Fibroblast of lung (primary cell): ENCODE data around the gene CPLANE2. TPM values are rescaled to one million over a fixed set of nuclear protein-coding genes. Genes with fewer than 3 reads are reported as not detected.

ENCODE experiments used
- DNase-seq, 2 donors: peaks; one replicate each; pipeline versions ENCODE4 v3.0.0 to v3.0.0-alpha.2; 2010; ENCODE audit warnings: low read depth in 2 of 2
- H2AFZ ChIP-seq: 2 replicates; pipeline ENCODE4 v1.5.1; 2012; ENCODE audit warnings: low read length, control low read depth, inconsistent platforms
- H3K27ac ChIP-seq: 2 replicates; pipeline ENCODE4 v1.5.1; 2011; ENCODE audit warnings: low read length, control low read depth; ENCODE audit not compliant: insufficient read depth
- H3K27me3 ChIP-seq: 2 replicates; pipeline ENCODE4 v1.5.1; 2011; ENCODE audit warnings: mild to moderate bottlenecking, low read length; ENCODE audit not compliant: control insufficient read depth, insufficient read depth
- H3K36me3 ChIP-seq: 2 replicates; pipeline ENCODE4 v1.5.1; 2011; ENCODE audit warnings: low read length; ENCODE audit not compliant: control insufficient read depth, insufficient read depth
- H3K4me1 ChIP-seq: 2 replicates; pipeline ENCODE4 v1.5.1; 2011; ENCODE audit warnings: low read length; ENCODE audit not compliant: control insufficient read depth, insufficient read depth; ENCODE audit errors: extremely low read depth
- H3K4me2 ChIP-seq: 2 replicates; pipeline ENCODE4 v1.5.1; 2011; ENCODE audit warnings: low read length, control low read depth; ENCODE audit not compliant: insufficient read depth; ENCODE audit errors: extremely low read depth
- H3K4me3 ChIP-seq, 4 experiments: fragments of 200-600 bp in 1 of 4; sonication (generic) in 1 of 4; replicated peaks in 1 of 4; 2 replicates each; pipeline ENCODE4 v1.5.1; 2011 to 2016; ENCODE audit warnings: low read length in 4 of 4, low read depth in 3 of 4, mild to moderate bottlenecking in 3 of 4, control low read depth in 2 of 4, inconsistent platforms in 1 of 4, mixed read lengths in 1 of 4; ENCODE audit not compliant: insufficient read depth in 1 of 4; ENCODE audit errors: control extremely low read depth in 1 of 4
- H3K79me2 ChIP-seq: 2 replicates; pipeline ENCODE4 v1.5.1; 2012; ENCODE audit warnings: mild to moderate bottlenecking, low read length, inconsistent platforms; ENCODE audit not compliant: control insufficient read depth, insufficient read depth
- H3K9ac ChIP-seq: 2 replicates; pipeline ENCODE4 v1.5.1; 2011; ENCODE audit warnings: mild to moderate bottlenecking, low read length, control low read depth; ENCODE audit not compliant: insufficient read depth
- H3K9me3 ChIP-seq: 2 replicates; pipeline ENCODE4 v1.5.1; 2012; ENCODE audit warnings: low read depth, low read length; ENCODE audit not compliant: control insufficient read depth, insufficient read depth
- H4K20me1 ChIP-seq: 2 replicates; pipeline ENCODE4 v1.5.1; 2011; ENCODE audit warnings: low read length; ENCODE audit not compliant: control insufficient read depth, insufficient read depth; ENCODE audit errors: extremely low read depth
- CTCF ChIP-seq, 2 donors: IDR thresholded peaks in 1 of 2; conservative IDR thresholded peaks in 1 of 2; 1 replicate in 1 of 2; 2 replicates in 1 of 2; pipeline ENCODE4 v1.5.1; 2011 to 2012; ENCODE audit warnings: low read length in 2 of 2, control low read depth in 1 of 2, inconsistent platforms in 1 of 2, low read depth in 1 of 2, mild to moderate bottlenecking in 1 of 2
- EZH2 ChIP-seq: IDR thresholded peaks from 2 replicates; pipeline ENCODE4 v1.5.1; 2012; ENCODE audit warnings: low read length, control low read depth, mild to moderate bottlenecking; ENCODE audit errors: missing control alignments
- polyA plus RNA-seq, 2 donors: library from polyadenylated mRNA; depleted of rRNA in 1 of 2; stranded (reverse) in 1 of 2; unstranded in 1 of 2; fragments of >200 nt; gene quantifications; 2 replicates each; pipeline ENCODE4 v1.2.1, GENCODE V29; 2011 to 2012; ENCODE audit warnings: missing spikeins in 1 of 2
- total RNA-seq: library from RNA; depleted of rRNA; stranded (reverse); fragments of >200 nt; gene quantifications from 2 replicates; pipeline ENCODE4 v1.2.1, GENCODE V29; 2014

Gene CPLANE2
- total and polyA plus RNA-seq, 2 donors (not counting 1 experiment from before 2014, with no cell fraction given), result 4.0 to 19.2 TPM

GRCh38 chr1:16210581-16210980 is 26.4 kb downstream of the CPLANE2 start:
- Histone ChIP-seq H3K9me3 (no peaks in the 10 kb centered on the region), H3K4me3 (no peak overlapping the region), H3K4me2 (no peak overlapping the region), H3K9ac (no peak overlapping the region), H3K79me2 (no peaks in the 10 kb centered on the region), H2AFZ (no peak overlapping the region), H3K27ac (no peak overlapping the region), H3K27me3 (no peaks in the 10 kb centered on the region), H4K20me1 (no peaks in the 10 kb centered on the region), H3K36me3 (no peaks in the 10 kb centered on the region), H3K4me1 (peaks cover 6% of the 10 kb centered on the region)
- TF ChIP-seq CTCF (conservative IDR thresholded peaks at IDR 0.05 in 1 of 2, IDR thresholded peaks at IDR 0.05 in 1 of 2; ENCODE audit: low read depth in 1 of 2, low read length in 2 of 2) (no peak), EZH2 (no peak)
- no peak for DNase-seq

- H3K36me3 ChIP-seq, result no peaks in the 10 kb centered on the region
- no peaks in the 10 kb centered on the region for H3K79me2 ChIP-seq
- H3K4me3 ChIP-seq, result no peak overlapping the region
- no peaks in the 10 kb centered on the region for H4K20me1 ChIP-seq
- no peak overlapping the region for H2AFZ ChIP-seq
- H3K27me3 ChIP-seq, result no peaks in the 10 kb centered on the region
- no peak overlapping the region for H3K4me2 ChIP-seq
- no peak overlapping the region for H3K27ac ChIP-seq
- H3K4me1 ChIP-seq, result peaks cover 6% of the 10 kb centered on the region
- TF ChIP-seq EZH2 (no peak), CTCF (conservative IDR thresholded peaks at IDR 0.05 in 1 of 2, IDR thresholded peaks at IDR 0.05 in 1 of 2; ENCODE audit: low read depth in 1 of 2, low read length in 2 of 2) (no peak)
- DNase-seq, result peak in 1 of 2 donors; percentile 29
- H3K9me3 ChIP-seq, result no peaks in the 10 kb centered on the region
- no peak overlapping the region for H3K9ac ChIP-seq
These were observed 27.1 kb downstream of the CPLANE2 start for GRCh38 chr1:16209847-16210407.

- no peaks in the 10 kb centered on the region for H3K36me3 ChIP-seq
- no peak for DNase-seq
- no peaks in the 10 kb centered on the region for H3K79me2 ChIP-seq
- no peak overlapping the region for H3K27ac ChIP-seq
- peaks cover 6% of the 10 kb centered on the region for H3K4me1 ChIP-seq
- no peak for TF ChIP-seq EZH2
- TF ChIP-seq CTCF (conservative IDR thresholded peaks at IDR 0.05 in 1 of 2, IDR thresholded peaks at IDR 0.05 in 1 of 2; ENCODE audit: low read depth in 1 of 2, low read length in 2 of 2), result no peak
- H3K9me3 ChIP-seq, result no peaks in the 10 kb centered on the region
- no peak overlapping the region for H2AFZ ChIP-seq
- no peak overlapping the region for H3K4me2 ChIP-seq
- no peaks in the 10 kb centered on the region for H4K20me1 ChIP-seq
- H3K9ac ChIP-seq, result no peak overlapping the region
- no peaks in the 10 kb centered on the region for H3K27me3 ChIP-seq
- no peak overlapping the region for H3K4me3 ChIP-seq
These were observed 27.7 kb downstream of the CPLANE2 start for GRCh38 chr1:16209132-16209846.
